GM18508 (cell line): ENCODE data around the gene TSC22D1.
"Not testable (repeated sequence)": the region's sequence is repeated elsewhere in the genome, so short reads cannot be mapped to it uniquely, and the experiment has no call there.

Experiments used
- ATAC-seq: cut with Tn5 transposase; IDR thresholded peaks from one replicate; pipeline ENCODE4 v1.9.1; 2021; ENCODE audit warnings: moderate number of reproducible peaks; ENCODE audit not compliant: insufficient read depth, unreplicated experiment

Gene TSC22D1

GRCh38 chr13:44573790-44574465, 2.2 kb downstream of the TSC22D1 start:
- no peak for ATAC-seq

GRCh38 chr13:44573071-44573470, 3.1 kb downstream of the TSC22D1 start:
- ATAC-seq = no peak

- ATAC-seq = no peak
Observed at GRCh38 chr13:44566601-44567000, 9.5 kb downstream of the TSC22D1 start.

- no peak for ATAC-seq
Observed at GRCh38 chr13:44565881-44566280, 10.2 kb downstream of the TSC22D1 start.

GRCh38 chr13:44564936-44565335, 11.2 kb downstream of the TSC22D1 start:
- no peak for ATAC-seq

- ATAC-seq = not testable (repeated sequence)
Observed at GRCh38 chr13:44562853-44563252, 13.3 kb downstream of the TSC22D1 start.

- ATAC-seq = no peak
Observed at GRCh38 chr13:44561351-44561750, 14.8 kb downstream of the TSC22D1 start.

GRCh38 chr13:44557986-44558385, 18.1 kb downstream of the TSC22D1 start:
- no peak for ATAC-seq

GRCh38 chr13:44555207-44555606, 20.9 kb downstream of the TSC22D1 start:
- ATAC-seq = no peak

GRCh38 chr13:44549476-44549875, 26.7 kb downstream of the TSC22D1 start:
- ATAC-seq = no peak

- ATAC-seq = no peak
Observed at GRCh38 chr13:44546164-44546563, 30.0 kb downstream of the TSC22D1 start.

GRCh38 chr13:44543369-44543768, 32.8 kb downstream of the TSC22D1 start:
- no peak for ATAC-seq

GRCh38 chr13:44542361-44542760, 33.8 kb downstream of the TSC22D1 start:
- no peak for ATAC-seq

GRCh38 chr13:44541601-44542000, 34.5 kb downstream of the TSC22D1 start:
- ATAC-seq = no peak

- ATAC-seq = no peak
Observed at GRCh38 chr13:44540761-44541434, 35.2 kb downstream of the TSC22D1 start.

GRCh38 chr13:44537248-44537647, 38.9 kb downstream of the TSC22D1 start:
- no peak for ATAC-seq

GRCh38 chr13:44523146-44524015, 52.7 kb downstream of the TSC22D1 start:
- no peak for ATAC-seq

GRCh38 chr13:44519642-44520041, 56.5 kb downstream of the TSC22D1 start:
- ATAC-seq = no peak

GRCh38 chr13:44516771-44517170, 59.4 kb downstream of the TSC22D1 start:
- no peak for ATAC-seq

- no peak for ATAC-seq
Observed at GRCh38 chr13:44514278-44514677, 61.9 kb downstream of the TSC22D1 start.

- not testable (repeated sequence) for ATAC-seq
Observed at GRCh38 chr13:44509853-44510252, 66.3 kb downstream of the TSC22D1 start.
